ENCODE results near the gene CYP4B1.
"Not testable (repeated sequence)": the region's sequence is repeated elsewhere in the genome, so short reads cannot be mapped to it uniquely, and the experiment has no call there.

DNA sequence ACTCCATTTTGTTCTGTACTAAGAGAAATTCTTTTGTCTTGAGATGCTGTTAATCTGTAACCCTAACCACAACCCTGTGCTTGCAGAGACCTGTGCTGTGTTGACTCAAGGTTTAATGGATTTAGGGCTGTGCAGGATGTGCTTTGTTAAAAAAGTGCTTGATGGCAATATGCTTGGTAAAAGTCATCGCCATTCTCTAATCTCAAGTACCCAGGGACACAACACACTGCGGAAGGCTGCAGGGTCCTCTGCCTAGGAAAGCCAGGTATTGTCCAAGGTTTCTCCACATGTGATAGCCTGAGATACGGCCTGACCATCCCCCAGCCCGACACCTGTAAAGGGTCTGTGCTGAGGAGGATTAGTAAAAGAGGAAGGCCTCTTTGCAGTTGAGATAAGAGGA, 10.2 kb upstream of the CYP4B1 start:
- not testable (repeated sequence) for TF ChIP-seq EZH2 (IDR thresholded peaks at IDR 0.05; ENCODE audit: low read length, missing control alignments)
- TF ChIP-seq, protein P1, sequence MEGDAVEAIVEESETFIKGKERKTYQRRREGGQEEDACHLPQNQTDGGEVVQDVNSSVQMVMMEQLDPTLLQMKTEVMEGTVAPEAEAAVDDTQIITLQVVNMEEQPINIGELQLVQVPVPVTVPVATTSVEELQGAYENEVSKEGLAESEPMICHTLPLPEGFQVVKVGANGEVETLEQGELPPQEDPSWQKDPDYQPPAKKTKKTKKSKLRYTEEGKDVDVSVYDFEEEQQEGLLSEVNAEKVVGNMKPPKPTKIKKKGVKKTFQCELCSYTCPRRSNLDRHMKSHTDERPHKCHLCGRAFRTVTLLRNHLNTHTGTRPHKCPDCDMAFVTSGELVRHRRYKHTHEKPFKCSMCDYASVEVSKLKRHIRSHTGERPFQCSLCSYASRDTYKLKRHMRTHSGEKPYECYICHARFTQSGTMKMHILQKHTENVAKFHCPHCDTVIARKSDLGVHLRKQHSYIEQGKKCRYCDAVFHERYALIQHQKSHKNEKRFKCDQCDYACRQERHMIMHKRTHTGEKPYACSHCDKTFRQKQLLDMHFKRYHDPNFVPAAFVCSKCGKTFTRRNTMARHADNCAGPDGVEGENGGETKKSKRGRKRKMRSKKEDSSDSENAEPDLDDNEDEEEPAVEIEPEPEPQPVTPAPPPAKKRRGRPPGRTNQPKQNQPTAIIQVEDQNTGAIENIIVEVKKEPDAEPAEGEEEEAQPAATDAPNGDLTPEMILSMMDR (conservative IDR thresholded peaks at IDR 0.05 in 1 of 2, IDR thresholded peaks at IDR 0.05 in 1 of 2; ENCODE audit: low read depth in 1 of 2, low read length in 2 of 2) = not testable (repeated sequence)
